Measurements from ENCODE around the gene KIRREL3. TPM values are rescaled to one million over a fixed set of nuclear protein-coding genes. Genes with fewer than 3 reads are reported as not detected.

Gene KIRREL3
- total and polyA plus RNA-seq, 4 donors: 0.02 to 0.71 (median 0.15) TPM; not detected in 1

DNA sequence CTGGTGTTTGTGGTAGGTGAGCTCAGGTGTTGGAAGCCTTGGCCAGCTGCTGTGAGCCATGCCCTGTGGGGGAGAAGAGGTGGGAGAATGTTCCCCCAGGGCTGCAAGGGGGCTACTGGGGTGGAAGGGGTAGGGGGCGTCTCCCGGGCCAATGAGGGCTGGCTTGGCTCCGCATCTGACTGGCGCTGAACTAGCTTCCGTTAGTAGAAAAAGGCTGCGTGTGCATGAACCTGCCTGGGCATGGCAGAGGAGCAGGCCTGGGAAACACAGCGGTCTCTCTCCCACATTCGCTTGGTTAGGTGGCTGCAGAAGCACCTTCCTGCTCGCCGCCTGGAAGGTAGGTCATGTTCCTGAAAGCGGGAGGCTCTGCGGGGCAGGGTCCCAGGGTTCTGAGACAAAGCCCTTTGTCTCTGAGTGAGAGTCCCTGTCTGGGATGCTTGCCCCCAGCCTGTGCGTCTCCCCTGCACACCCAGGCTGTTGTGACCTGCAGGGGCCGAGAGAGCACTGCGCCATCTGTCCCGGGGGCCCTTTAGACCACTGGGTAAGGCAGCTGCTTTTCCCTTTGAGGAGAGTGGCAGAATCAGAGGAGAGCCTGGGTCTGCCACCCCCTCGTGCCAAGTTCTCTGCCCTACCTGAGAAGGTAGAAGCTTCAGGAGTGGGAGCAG is 466.3 kb downstream of the KIRREL3 start:
- no peak for DNase-seq
- 86 to 94% methylated on average over 16 to 17 of the region's 17 CpGs for WGBS, 2 donors
- Histone ChIP-seq H3K27ac (ENCODE audit: low read depth in 1 of 2, low read length in 1 of 2) (no peak overlapping the region), H3K9me3 (ENCODE audit: control insufficient read depth in 4 of 4, insufficient read depth in 3 of 4, low read length in 3 of 4) (no peaks in the 10 kb centered on the region), H3K36me3 (ENCODE audit: control insufficient read depth in 4 of 4, insufficient read depth in 4 of 4, low read length in 4 of 4) (no peaks in the 10 kb centered on the region), H3K4me1 (ENCODE audit: control insufficient read depth in 5 of 5, insufficient read depth in 5 of 5, low read length in 5 of 5) (no peaks in the 10 kb centered on the region), H3K27me3 (ENCODE audit: control insufficient read depth in 3 of 3, insufficient read depth in 3 of 3, low read length in 2 of 3) (no peaks in the 10 kb centered on the region), H3K4me3 (no peak overlapping the region), H3K9ac (ENCODE audit: insufficient read depth in 1 of 2, low read length in 2 of 2) (no peak overlapping the region)
- TF ChIP-seq, protein P1, sequence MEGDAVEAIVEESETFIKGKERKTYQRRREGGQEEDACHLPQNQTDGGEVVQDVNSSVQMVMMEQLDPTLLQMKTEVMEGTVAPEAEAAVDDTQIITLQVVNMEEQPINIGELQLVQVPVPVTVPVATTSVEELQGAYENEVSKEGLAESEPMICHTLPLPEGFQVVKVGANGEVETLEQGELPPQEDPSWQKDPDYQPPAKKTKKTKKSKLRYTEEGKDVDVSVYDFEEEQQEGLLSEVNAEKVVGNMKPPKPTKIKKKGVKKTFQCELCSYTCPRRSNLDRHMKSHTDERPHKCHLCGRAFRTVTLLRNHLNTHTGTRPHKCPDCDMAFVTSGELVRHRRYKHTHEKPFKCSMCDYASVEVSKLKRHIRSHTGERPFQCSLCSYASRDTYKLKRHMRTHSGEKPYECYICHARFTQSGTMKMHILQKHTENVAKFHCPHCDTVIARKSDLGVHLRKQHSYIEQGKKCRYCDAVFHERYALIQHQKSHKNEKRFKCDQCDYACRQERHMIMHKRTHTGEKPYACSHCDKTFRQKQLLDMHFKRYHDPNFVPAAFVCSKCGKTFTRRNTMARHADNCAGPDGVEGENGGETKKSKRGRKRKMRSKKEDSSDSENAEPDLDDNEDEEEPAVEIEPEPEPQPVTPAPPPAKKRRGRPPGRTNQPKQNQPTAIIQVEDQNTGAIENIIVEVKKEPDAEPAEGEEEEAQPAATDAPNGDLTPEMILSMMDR (IDR thresholded peaks at IDR 0.05; ENCODE audit: control extremely low read depth, extremely low read depth): no peak
- no peak for ATAC-seq (ENCODE audit: insufficient read depth, low FRiP score)

DNA sequence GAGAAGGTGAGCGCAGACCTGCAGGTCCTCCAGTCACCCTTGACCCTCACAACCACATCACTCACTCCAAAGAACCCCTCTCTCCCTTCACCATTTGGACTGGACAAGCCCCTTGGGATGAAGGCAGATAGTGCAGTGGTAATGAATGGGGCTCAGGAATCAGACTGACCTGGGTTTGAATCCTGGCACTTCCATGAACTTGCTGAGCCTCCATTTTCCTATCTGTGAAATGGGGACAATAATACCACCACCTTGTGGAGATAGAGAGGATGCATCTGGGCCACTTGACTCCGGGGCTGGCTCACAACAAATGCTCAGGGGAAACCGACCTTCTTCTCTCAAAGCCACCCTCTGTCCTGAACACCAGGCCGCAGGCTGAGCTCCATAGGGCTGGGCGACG is 467.0 kb downstream of the KIRREL3 start:
- Histone ChIP-seq H3K9me3 (ENCODE audit: control insufficient read depth in 4 of 4, insufficient read depth in 3 of 4, low read length in 3 of 4) (no peaks in the 10 kb centered on the region), H3K36me3 (ENCODE audit: control insufficient read depth in 4 of 4, insufficient read depth in 4 of 4, low read length in 4 of 4) (no peaks in the 10 kb centered on the region), H3K4me3 (no peak overlapping the region), H3K27me3 (ENCODE audit: control insufficient read depth in 3 of 3, insufficient read depth in 3 of 3, low read length in 2 of 3) (no peaks in the 10 kb centered on the region), H3K27ac (ENCODE audit: low read depth in 1 of 2, low read length in 1 of 2) (no peak overlapping the region), H3K4me1 (ENCODE audit: control insufficient read depth in 5 of 5, insufficient read depth in 5 of 5, low read length in 5 of 5) (peaks cover 0 to 3% (median 0%) of the 10 kb centered on the region in 5 donors), H3K9ac (ENCODE audit: insufficient read depth in 1 of 2, low read length in 2 of 2) (no peak overlapping the region)
- ATAC-seq (ENCODE audit: insufficient read depth, low FRiP score) (no peak), DNase-seq (no peak)
- 85 to 93% methylated on average over 6 of the region's 6 CpGs for whole genome bisulfite sequencing, 2 donors
- TF ChIP-seq, protein P1 (IDR thresholded peaks at IDR 0.05; ENCODE audit: control extremely low read depth, extremely low read depth): no peak

DNA sequence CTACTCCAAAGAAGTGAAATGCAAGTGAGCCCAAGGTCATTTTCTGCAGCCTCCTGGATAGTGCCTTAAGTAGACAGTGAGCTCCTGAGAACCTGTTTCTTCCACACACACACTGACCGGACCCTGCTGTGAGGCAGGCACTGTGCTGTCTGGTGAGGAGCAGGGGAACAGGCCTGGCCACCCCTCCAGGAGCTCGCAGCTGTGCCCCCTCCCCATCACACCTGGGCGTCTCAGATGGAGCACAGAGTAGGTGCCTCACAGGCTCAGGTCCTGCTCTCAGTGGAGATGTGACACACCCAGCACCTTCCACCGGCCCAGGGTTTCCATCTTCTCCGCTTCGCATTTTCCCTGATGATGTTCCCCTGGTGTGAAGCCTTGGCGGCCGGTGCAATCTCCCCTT is 470.2 kb downstream of the KIRREL3 start:
- Histone ChIP-seq H3K4me3 (no peak overlapping the region), H3K36me3 (ENCODE audit: control insufficient read depth in 4 of 4, insufficient read depth in 4 of 4, low read length in 4 of 4) (no peaks in the 10 kb centered on the region), H3K9me3 (ENCODE audit: control insufficient read depth in 4 of 4, insufficient read depth in 3 of 4, low read length in 3 of 4) (no peaks in the 10 kb centered on the region), H3K9ac (ENCODE audit: insufficient read depth in 1 of 2, low read length in 2 of 2) (no peak overlapping the region), H3K4me1 (ENCODE audit: control insufficient read depth in 5 of 5, insufficient read depth in 5 of 5, low read length in 5 of 5) (peaks cover 0 to 18% (median 0%) of the 10 kb centered on the region in 5 donors), H3K27me3 (ENCODE audit: control insufficient read depth in 3 of 3, insufficient read depth in 3 of 3, low read length in 2 of 3) (no peaks in the 10 kb centered on the region), H3K27ac (ENCODE audit: low read depth in 1 of 2, low read length in 1 of 2) (no peak overlapping the region)
- TF ChIP-seq, protein P1 (IDR thresholded peaks at IDR 0.05; ENCODE audit: control extremely low read depth, extremely low read depth): no peak
- no peak for ATAC-seq (ENCODE audit: insufficient read depth, low FRiP score)
- WGBS, 2 donors: 89 to 93% methylated on average over 8 of the region's 8 CpGs
- DNase-seq: no peak

DNA sequence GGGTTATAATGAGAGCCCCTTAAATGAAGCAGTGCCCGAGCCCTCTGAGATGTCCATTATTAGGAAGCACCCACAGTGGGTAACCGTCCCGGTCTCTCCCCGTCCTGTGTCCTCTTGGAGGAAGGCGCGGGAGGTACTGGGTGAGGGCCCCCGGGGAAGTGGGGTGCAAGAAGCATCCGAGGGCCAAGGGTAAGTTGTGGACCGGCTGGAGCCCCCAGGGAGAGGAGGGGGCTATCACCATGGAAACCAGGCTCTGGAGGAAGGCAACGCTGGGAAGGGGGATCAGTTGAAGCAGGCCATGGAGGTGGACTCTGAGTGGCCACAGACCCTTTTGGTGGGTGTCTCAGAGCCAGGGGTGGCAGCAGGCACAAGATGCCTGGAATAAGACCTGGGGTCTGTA is 471.5 kb downstream of the KIRREL3 start:
- ATAC-seq (ENCODE audit: insufficient read depth, low FRiP score) (no peak), DNase-seq (no peak)
- Histone ChIP-seq H3K9me3 (ENCODE audit: control insufficient read depth in 4 of 4, insufficient read depth in 3 of 4, low read length in 3 of 4) (no peaks in the 10 kb centered on the region), H3K36me3 (ENCODE audit: control insufficient read depth in 4 of 4, insufficient read depth in 4 of 4, low read length in 4 of 4) (no peaks in the 10 kb centered on the region), H3K4me3 (no peak overlapping the region), H3K27me3 (ENCODE audit: control insufficient read depth in 3 of 3, insufficient read depth in 3 of 3, low read length in 2 of 3) (peaks cover 0 to 3% (median 0%) of the 10 kb centered on the region in 3 donors), H3K27ac (ENCODE audit: low read depth in 1 of 2, low read length in 1 of 2) (no peak overlapping the region), H3K9ac (ENCODE audit: insufficient read depth in 1 of 2, low read length in 2 of 2) (no peak overlapping the region), H3K4me1 (ENCODE audit: control insufficient read depth in 5 of 5, insufficient read depth in 5 of 5, low read length in 5 of 5) (peaks cover 0 to 19% (median 0%) of the 10 kb centered on the region in 5 donors)
- WGBS, 2 donors: 67 to 85% methylated on average over 10 of the region's 10 CpGs
- TF ChIP-seq, protein P1 (IDR thresholded peaks at IDR 0.05; ENCODE audit: control extremely low read depth, extremely low read depth): no peak
